ENCODE data around the gene SLC17A8. TPM values are rescaled to one million over a fixed set of nuclear protein-coding genes. Genes with fewer than 3 reads are reported as not detected.

The SLC17A8 gene
- total RNA-seq, 1 experiment from 2014 or later, result not detected

DNA sequence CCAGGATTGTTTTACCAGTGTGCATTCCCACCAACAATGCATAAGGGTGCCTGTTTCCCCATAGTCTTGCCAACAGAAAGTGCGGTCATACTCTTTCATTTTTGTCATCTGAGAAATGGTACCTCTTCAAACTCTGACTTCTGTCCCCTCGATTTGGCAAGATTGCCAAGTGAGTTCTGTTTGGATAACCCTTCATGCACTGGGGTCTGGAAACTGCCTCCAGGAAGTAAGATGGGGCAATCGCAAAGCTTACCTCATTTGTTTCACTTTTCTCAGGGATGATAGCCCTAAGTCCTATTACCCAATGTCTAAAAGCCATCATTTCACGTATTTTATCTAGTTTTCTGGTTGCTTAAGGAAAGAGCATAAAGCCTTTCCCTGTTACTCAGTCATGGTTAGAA is 88.2 kb downstream of the SLC17A8 start:
- H2BK120ac ChIP-seq (ENCODE audit: low read depth, low read length, poor library complexity, severe bottlenecking), result no peak overlapping the region
- H3K27me3 Mint-ChIP-seq (ENCODE audit: low read depth), result no peaks in the 10 kb centered on the region
- no peak overlapping the region for H4K5ac ChIP-seq (ENCODE audit: insufficient read length, low read depth, low read length)
- H4K8ac ChIP-seq (replicated peaks; ENCODE audit: insufficient read length, low read depth, low read length), result no peak overlapping the region
- no peaks in the 10 kb centered on the region for H3K23me2 ChIP-seq (ENCODE audit: insufficient read length, low read depth, low read length, poor library complexity, severe bottlenecking)
- no CpG with 5 or more reads among the region's 4 CpGs for WGBS (ENCODE audit: extremely low coverage, insufficient read length, low lambda C conversion rate)
- H3K27ac ChIP-seq (ENCODE audit: insufficient read length, low read depth, low read length), result no peak overlapping the region
- H2AFZ ChIP-seq (ENCODE audit: low read length), result no peak overlapping the region
- DNase-seq, result no peak
- no peak overlapping the region for H3K4me2 ChIP-seq (ENCODE audit: insufficient read depth, insufficient read length, low read length)
- H3K18ac ChIP-seq (ENCODE audit: insufficient read length, low read depth, low read length), result no peak overlapping the region
- H3K27me3 ChIP-seq (ENCODE audit: insufficient read depth, low read length), result no peaks in the 10 kb centered on the region
- H3K9me3 ChIP-seq (ENCODE audit: control insufficient read depth, low read depth, low read length), result no peaks in the 10 kb centered on the region
- H4K20me1 ChIP-seq (ENCODE audit: control insufficient read depth, insufficient read depth, insufficient read length), result no peaks in the 10 kb centered on the region
- no peak overlapping the region for H2BK15ac ChIP-seq (ENCODE audit: low read depth, low read length)
- H2BK5ac ChIP-seq (ENCODE audit: insufficient read length, low read length), result no peak overlapping the region
- H3K36me3 Mint-ChIP-seq (ENCODE audit: insufficient read depth in 1 of 3, low read depth in 3 of 3), result no peaks in the 10 kb centered on the region
- no peak overlapping the region for H3K14ac ChIP-seq (ENCODE audit: insufficient read depth, low read length)
- no peaks in the 10 kb centered on the region for H3K9me3 Mint-ChIP-seq
- H3K27ac Mint-ChIP-seq, result no peak overlapping the region
- no peak overlapping the region for H3T11ph ChIP-seq (ENCODE audit: low read length)
- no peaks in the 10 kb centered on the region for H3K79me1 ChIP-seq (ENCODE audit: insufficient read depth, low read depth, low read length, poor library complexity, severe bottlenecking)
- H3K4me1 ChIP-seq (ENCODE audit: insufficient read depth, low read length), result no peaks in the 10 kb centered on the region
- no peak overlapping the region for H4K91ac ChIP-seq (ENCODE audit: insufficient read length, low read depth, low read length)
- no peak overlapping the region for H2AK5ac ChIP-seq (ENCODE audit: insufficient read length, low read length)
- TF ChIP-seq, protein P1, sequence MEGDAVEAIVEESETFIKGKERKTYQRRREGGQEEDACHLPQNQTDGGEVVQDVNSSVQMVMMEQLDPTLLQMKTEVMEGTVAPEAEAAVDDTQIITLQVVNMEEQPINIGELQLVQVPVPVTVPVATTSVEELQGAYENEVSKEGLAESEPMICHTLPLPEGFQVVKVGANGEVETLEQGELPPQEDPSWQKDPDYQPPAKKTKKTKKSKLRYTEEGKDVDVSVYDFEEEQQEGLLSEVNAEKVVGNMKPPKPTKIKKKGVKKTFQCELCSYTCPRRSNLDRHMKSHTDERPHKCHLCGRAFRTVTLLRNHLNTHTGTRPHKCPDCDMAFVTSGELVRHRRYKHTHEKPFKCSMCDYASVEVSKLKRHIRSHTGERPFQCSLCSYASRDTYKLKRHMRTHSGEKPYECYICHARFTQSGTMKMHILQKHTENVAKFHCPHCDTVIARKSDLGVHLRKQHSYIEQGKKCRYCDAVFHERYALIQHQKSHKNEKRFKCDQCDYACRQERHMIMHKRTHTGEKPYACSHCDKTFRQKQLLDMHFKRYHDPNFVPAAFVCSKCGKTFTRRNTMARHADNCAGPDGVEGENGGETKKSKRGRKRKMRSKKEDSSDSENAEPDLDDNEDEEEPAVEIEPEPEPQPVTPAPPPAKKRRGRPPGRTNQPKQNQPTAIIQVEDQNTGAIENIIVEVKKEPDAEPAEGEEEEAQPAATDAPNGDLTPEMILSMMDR (conservative IDR thresholded peaks at IDR 0.05), result no peak
- H2BK12ac ChIP-seq (ENCODE audit: insufficient read length, low read depth, low read length), result no peak overlapping the region
- no peak overlapping the region for H3K4me3 Mint-ChIP-seq
- no peak overlapping the region for H2BK20ac ChIP-seq (ENCODE audit: low read depth, low read length, poor library complexity, severe bottlenecking)
- no peak overlapping the region for H3K9ac ChIP-seq (ENCODE audit: extremely low read depth, insufficient read length, low read length)
- no peaks in the 10 kb centered on the region for H3K79me2 ChIP-seq (ENCODE audit: insufficient read depth, low read length)
- H3K4me1 Mint-ChIP-seq, result peaks cover 8 to 9% of the 10 kb centered on the region in 2 experiments
- H3K56ac ChIP-seq (ENCODE audit: insufficient read length, low read depth, low read length), result no peak overlapping the region
- no peak overlapping the region for H3K23ac ChIP-seq (ENCODE audit: insufficient read length, low read depth, low read length)
- H3K4ac ChIP-seq (ENCODE audit: low read depth, low read length), result no peak overlapping the region
